ENCODE measurements around the gene TRAPPC10. TPM values are rescaled to one million over a fixed set of nuclear protein-coding genes. Genes with fewer than 3 reads are reported as not detected.
"Not testable (repeated sequence)": the region's sequence is repeated elsewhere in the genome, so short reads cannot be mapped to it uniquely, and the experiment has no call there.

TRAPPC10 gene
- total RNA-seq, 1 experiment from 2014 or later, result 32.9 TPM

- H3K4me2 ChIP-seq (ENCODE audit: insufficient read depth, insufficient read length, low read length); H4K91ac ChIP-seq (ENCODE audit: insufficient read length, low read depth, low read length); H3K9me3 Mint-ChIP-seq; H3K27me3 Mint-ChIP-seq (ENCODE audit: low read depth); H3K4me3 Mint-ChIP-seq; H3K9ac ChIP-seq (ENCODE audit: extremely low read depth, insufficient read length, low read length); H4K20me1 ChIP-seq (ENCODE audit: control insufficient read depth, insufficient read depth, insufficient read length); DNase-seq; H3K4me1 ChIP-seq (ENCODE audit: insufficient read depth, low read length); H3K56ac ChIP-seq (ENCODE audit: insufficient read length, low read depth, low read length); H3T11ph ChIP-seq (ENCODE audit: low read length); H2BK15ac ChIP-seq (ENCODE audit: low read depth, low read length); H2BK5ac ChIP-seq (ENCODE audit: insufficient read length, low read length); H3K4me1 Mint-ChIP-seq; H3K36me3 Mint-ChIP-seq (ENCODE audit: insufficient read depth in 1 of 3, low read depth in 3 of 3); H2BK120ac ChIP-seq (ENCODE audit: low read depth, low read length, poor library complexity, severe bottlenecking); H3K27ac Mint-ChIP-seq; H2AFZ ChIP-seq (ENCODE audit: low read length); H3K27ac ChIP-seq (ENCODE audit: insufficient read length, low read depth, low read length); H3K4ac ChIP-seq (ENCODE audit: low read depth, low read length); H3K23me2 ChIP-seq (ENCODE audit: insufficient read length, low read depth, low read length, poor library complexity, severe bottlenecking); H3K18ac ChIP-seq (ENCODE audit: insufficient read length, low read depth, low read length); H2AK5ac ChIP-seq (ENCODE audit: insufficient read length, low read length); H2BK20ac ChIP-seq (ENCODE audit: low read depth, low read length, poor library complexity, severe bottlenecking); H4K8ac ChIP-seq (replicated peaks; ENCODE audit: insufficient read length, low read depth, low read length); H3K79me2 ChIP-seq (ENCODE audit: insufficient read depth, low read length); H3K23ac ChIP-seq (ENCODE audit: insufficient read length, low read depth, low read length); H2BK12ac ChIP-seq (ENCODE audit: insufficient read length, low read depth, low read length); H3K79me1 ChIP-seq (ENCODE audit: insufficient read depth, low read depth, low read length, poor library complexity, severe bottlenecking); H4K5ac ChIP-seq (ENCODE audit: insufficient read length, low read depth, low read length); H3K27me3 ChIP-seq (ENCODE audit: insufficient read depth, low read length); H3K14ac ChIP-seq (ENCODE audit: insufficient read depth, low read length); H3K9me3 ChIP-seq (ENCODE audit: control insufficient read depth, low read depth, low read length): not testable (repeated sequence)
- no CpG with 5 or more reads among the region's 10 CpGs for WGBS (ENCODE audit: extremely low coverage, insufficient read length, low lambda C conversion rate)
Observed at GRCh38 chr21:44150255-44150654, 138.1 kb downstream of the TRAPPC10 start.

- H3K4me3 Mint-ChIP-seq; H3K4me1 Mint-ChIP-seq; H3K23me2 ChIP-seq (ENCODE audit: insufficient read length, low read depth, low read length, poor library complexity, severe bottlenecking); H2AFZ ChIP-seq (ENCODE audit: low read length); H3K9me3 ChIP-seq (ENCODE audit: control insufficient read depth, low read depth, low read length); H3K27ac Mint-ChIP-seq; H2BK12ac ChIP-seq (ENCODE audit: insufficient read length, low read depth, low read length); H4K8ac ChIP-seq (replicated peaks; ENCODE audit: insufficient read length, low read depth, low read length); H3K27ac ChIP-seq (ENCODE audit: insufficient read length, low read depth, low read length); H3K9ac ChIP-seq (ENCODE audit: extremely low read depth, insufficient read length, low read length); H2BK5ac ChIP-seq (ENCODE audit: insufficient read length, low read length); H3K4ac ChIP-seq (ENCODE audit: low read depth, low read length); H3K27me3 ChIP-seq (ENCODE audit: insufficient read depth, low read length); H2BK15ac ChIP-seq (ENCODE audit: low read depth, low read length); H4K91ac ChIP-seq (ENCODE audit: insufficient read length, low read depth, low read length); H4K20me1 ChIP-seq (ENCODE audit: control insufficient read depth, insufficient read depth, insufficient read length); H2BK120ac ChIP-seq (ENCODE audit: low read depth, low read length, poor library complexity, severe bottlenecking); H3K56ac ChIP-seq (ENCODE audit: insufficient read length, low read depth, low read length); H3K79me1 ChIP-seq (ENCODE audit: insufficient read depth, low read depth, low read length, poor library complexity, severe bottlenecking); H3K14ac ChIP-seq (ENCODE audit: insufficient read depth, low read length); H3K36me3 Mint-ChIP-seq (ENCODE audit: insufficient read depth in 1 of 3, low read depth in 3 of 3); H3K27me3 Mint-ChIP-seq (ENCODE audit: low read depth); DNase-seq; H3K18ac ChIP-seq (ENCODE audit: insufficient read length, low read depth, low read length); H3K79me2 ChIP-seq (ENCODE audit: insufficient read depth, low read length); H3K9me3 Mint-ChIP-seq; H3K23ac ChIP-seq (ENCODE audit: insufficient read length, low read depth, low read length); H3K4me2 ChIP-seq (ENCODE audit: insufficient read depth, insufficient read length, low read length); H2BK20ac ChIP-seq (ENCODE audit: low read depth, low read length, poor library complexity, severe bottlenecking); H4K5ac ChIP-seq (ENCODE audit: insufficient read length, low read depth, low read length); H2AK5ac ChIP-seq (ENCODE audit: insufficient read length, low read length); H3K4me1 ChIP-seq (ENCODE audit: insufficient read depth, low read length); H3T11ph ChIP-seq (ENCODE audit: low read length): not testable (repeated sequence)
- no CpG with 5 or more reads among the region's 21 CpGs for WGBS (ENCODE audit: extremely low coverage, insufficient read length, low lambda C conversion rate)
Observed at GRCh38 chr21:44153214-44153888, 141.2 kb downstream of the TRAPPC10 start.

All from H9 (cell line).